Measurements from ENCODE around the gene SH3BP1. TPM values are rescaled to one million over a fixed set of nuclear protein-coding genes. Genes with fewer than 3 reads are reported as not detected.

SH3BP1 gene
- total and polyA plus RNA-seq, 2 of the 8 experiments (the other 6 are each of a cell fraction or from before 2014, with no cell fraction given), result 23.9 to 40.3 TPM

- TF ChIP-seq CHD7 (IDR thresholded peaks at IDR 0.05; ENCODE audit: insufficient replicate concordance, low read length), result no peak
- no peak for TF ChIP-seq POLR2A (IDR thresholded peaks at IDR 0.05; ENCODE audit: control extremely low read depth in 1 of 2, low read depth in 2 of 2, low read length in 2 of 2)
- TF ChIP-seq ZNF274 (IDR thresholded peaks at IDR 0.05; ENCODE audit: borderline replicate concordance, extremely low read depth, low read length), result no peak
- TF ChIP-seq POU5F1 (IDR thresholded peaks at IDR 0.05; ENCODE audit: low read depth, low read length), result no peak
- no peak for TF ChIP-seq CREB1 (IDR thresholded peaks at IDR 0.05)
- no peak for TF ChIP-seq RXRA (IDR thresholded peaks at IDR 0.05; ENCODE audit: insufficient read depth, low read depth, low read length)
- no peak for TF ChIP-seq SP4 (IDR thresholded peaks at IDR 0.05; ENCODE audit: low read length)
Observed at GRCh38 chr22:37617431-37617830, 22.0 kb upstream of the SH3BP1 start (continued).

Measured in H1 (cell line).